Endothelial cell (in vitro differentiated cells): Measurements from ENCODE around the gene WIZ. TPM values are rescaled to one million over a fixed set of nuclear protein-coding genes. Genes with fewer than 3 reads are reported as not detected.

Source experiments
- DNase-seq: peaks from one replicate; pipeline ENCODE4 v3.0.0; 2021; ENCODE audit warnings: low spot score
- H3K27ac Mint-ChIP-seq: one replicate; pipeline ENCODE4 v1.8.0; 2021; ENCODE audit warnings: mixed read lengths, inconsistent platforms; ENCODE audit not compliant: unreplicated experiment
- H3K27me3 Mint-ChIP-seq: one replicate; pipeline ENCODE4 v1.8.0; 2021; ENCODE audit warnings: mild to moderate bottlenecking, moderate library complexity, mixed read lengths, inconsistent platforms; ENCODE audit not compliant: unreplicated experiment
- H3K36me3 Mint-ChIP-seq: one replicate; pipeline ENCODE4 v1.8.0; 2021; ENCODE audit warnings: mild to moderate bottlenecking, low read depth, mixed read lengths, inconsistent platforms; ENCODE audit not compliant: unreplicated experiment
- H3K4me1 Mint-ChIP-seq: one replicate; pipeline ENCODE4 v1.8.0; 2021; ENCODE audit warnings: mild to moderate bottlenecking, mixed read lengths, inconsistent platforms; ENCODE audit not compliant: unreplicated experiment
- H3K4me3 Mint-ChIP-seq: one replicate; pipeline ENCODE4 v1.8.0; 2021; ENCODE audit warnings: mild to moderate bottlenecking, mixed read lengths, inconsistent platforms; ENCODE audit not compliant: unreplicated experiment
- H3K9me3 Mint-ChIP-seq: one replicate; pipeline ENCODE4 v1.8.0; 2021; ENCODE audit warnings: mixed read lengths, inconsistent platforms; ENCODE audit not compliant: unreplicated experiment
- CTCF ChIP-seq: fragments of 200-600 bp; sonication (generic); IDR thresholded peaks from one replicate; pipeline ENCODE4 v1.5.0; 2021; ENCODE audit warnings: antibody characterized with exemption; ENCODE audit not compliant: unreplicated experiment
- total RNA-seq: library from RNA; stranded (reverse); fragmentation: NEBNext Ultra II Directional; extraction: Animal tissue kit (Norgen Biotek cat#: 25700); gene quantifications from one replicate; pipeline ENCODE4 v1.2.1, GENCODE V29; 2021; ENCODE audit not compliant: unreplicated experiment

WIZ gene
- total RNA-seq, 1 donor from 2014 or later, result 79.0 TPM

GRCh38 chr19:15426485-15427349 lies 23.0 kb downstream of the WIZ start:
- Mint-ChIP-seq H3K27me3 (peaks cover 30% of the 10 kb centered on the region), H3K9me3 (no peaks in the 10 kb centered on the region), H3K27ac (peak overlapping the region; percentile 94), H3K36me3 (peaks cover 54% of the 10 kb centered on the region), H3K4me1 (peaks cover 22% of the 10 kb centered on the region), H3K4me3 (peak overlapping the region; percentile 88)
- TF ChIP-seq CTCF, result no peak
- DNase-seq, result no peak

GRCh38 chr19:15425321-15425950 lies 24.3 kb downstream of the WIZ start:
- Mint-ChIP-seq H3K9me3 (no peaks in the 10 kb centered on the region), H3K27ac (no peak overlapping the region), H3K4me3 (no peak overlapping the region), H3K4me1 (peaks cover 13% of the 10 kb centered on the region), H3K36me3 (peaks cover 46% of the 10 kb centered on the region), H3K27me3 (peaks cover 26% of the 10 kb centered on the region)
- TF ChIP-seq CTCF, result no peak
- no peak for DNase-seq

GRCh38 chr19:15424692-15425272 lies 25.0 kb downstream of the WIZ start:
- no peak for DNase-seq
- Mint-ChIP-seq H3K27ac (no peak overlapping the region), H3K36me3 (peaks cover 42% of the 10 kb centered on the region), H3K9me3 (no peaks in the 10 kb centered on the region), H3K4me3 (no peak overlapping the region), H3K27me3 (peaks cover 22% of the 10 kb centered on the region), H3K4me1 (peaks cover 12% of the 10 kb centered on the region)
- no peak for TF ChIP-seq CTCF

GRCh38 chr19:15424121-15424520 lies 25.6 kb downstream of the WIZ start:
- H3K4me1 Mint-ChIP-seq, result peaks cover 11% of the 10 kb centered on the region
- H3K27me3 Mint-ChIP-seq, result peaks cover 22% of the 10 kb centered on the region
- no peak for DNase-seq
- H3K4me3 Mint-ChIP-seq, result no peak overlapping the region
- H3K9me3 Mint-ChIP-seq, result no peaks in the 10 kb centered on the region
- peaks cover 41% of the 10 kb centered on the region for H3K36me3 Mint-ChIP-seq
- TF ChIP-seq CTCF, result no peak
- no peak overlapping the region for H3K27ac Mint-ChIP-seq
